ENCODE data around the gene CNPY1. TPM values are rescaled to one million over a fixed set of nuclear protein-coding genes. Genes with fewer than 3 reads are reported as not detected.

Gene CNPY1
- total and polyA plus RNA-seq, 12 donors: not detected

DNA sequence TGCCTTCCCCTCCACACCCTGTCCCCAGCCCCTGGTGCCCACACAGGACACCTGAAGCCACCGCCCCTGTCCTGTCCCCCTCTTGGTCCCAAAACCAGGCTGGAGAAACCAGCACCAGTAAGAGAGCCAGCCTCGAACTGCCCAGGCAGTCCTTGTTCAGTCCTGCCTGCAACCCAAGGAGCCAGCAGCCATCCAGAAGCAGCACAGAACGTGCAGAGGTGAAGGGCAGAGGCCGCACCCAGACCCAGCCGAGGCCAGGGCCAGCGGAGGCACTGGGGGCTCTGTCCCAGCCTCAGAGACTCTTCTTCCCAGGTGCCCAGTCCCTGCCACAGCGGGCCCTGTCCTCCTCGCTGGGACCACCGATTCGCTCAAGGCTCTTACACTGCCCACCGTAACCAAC, 23.3 kb upstream of the CNPY1 start:
- Histone ChIP-seq H3K27me3 (no peaks in the 10 kb centered on the region), H3K9me3 (replicated peaks in 1 of 3) (no peaks in the 10 kb centered on the region), H3K36me3 (replicated peaks in 1 of 2) (no peaks in the 10 kb centered on the region), H3K4me1 (replicated peaks in 1 of 2) (no peaks in the 10 kb centered on the region), H3K27ac (no peak overlapping the region), H3K4me3 (no peak overlapping the region)
- intact Hi-C loops (cut with DNase I): no loop called here
- no peak for DNase-seq
- TF ChIP-seq, protein P1, sequence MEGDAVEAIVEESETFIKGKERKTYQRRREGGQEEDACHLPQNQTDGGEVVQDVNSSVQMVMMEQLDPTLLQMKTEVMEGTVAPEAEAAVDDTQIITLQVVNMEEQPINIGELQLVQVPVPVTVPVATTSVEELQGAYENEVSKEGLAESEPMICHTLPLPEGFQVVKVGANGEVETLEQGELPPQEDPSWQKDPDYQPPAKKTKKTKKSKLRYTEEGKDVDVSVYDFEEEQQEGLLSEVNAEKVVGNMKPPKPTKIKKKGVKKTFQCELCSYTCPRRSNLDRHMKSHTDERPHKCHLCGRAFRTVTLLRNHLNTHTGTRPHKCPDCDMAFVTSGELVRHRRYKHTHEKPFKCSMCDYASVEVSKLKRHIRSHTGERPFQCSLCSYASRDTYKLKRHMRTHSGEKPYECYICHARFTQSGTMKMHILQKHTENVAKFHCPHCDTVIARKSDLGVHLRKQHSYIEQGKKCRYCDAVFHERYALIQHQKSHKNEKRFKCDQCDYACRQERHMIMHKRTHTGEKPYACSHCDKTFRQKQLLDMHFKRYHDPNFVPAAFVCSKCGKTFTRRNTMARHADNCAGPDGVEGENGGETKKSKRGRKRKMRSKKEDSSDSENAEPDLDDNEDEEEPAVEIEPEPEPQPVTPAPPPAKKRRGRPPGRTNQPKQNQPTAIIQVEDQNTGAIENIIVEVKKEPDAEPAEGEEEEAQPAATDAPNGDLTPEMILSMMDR (IDR thresholded peaks at IDR 0.05): no peak
- TF ChIP-seq POLR2A (IDR thresholded peaks at IDR 0.05): no peak
- WGBS, 4 donors: 76 to 85% (median 82%) methylated on average over 6 to 11 of the region's 11 CpGs

DNA sequence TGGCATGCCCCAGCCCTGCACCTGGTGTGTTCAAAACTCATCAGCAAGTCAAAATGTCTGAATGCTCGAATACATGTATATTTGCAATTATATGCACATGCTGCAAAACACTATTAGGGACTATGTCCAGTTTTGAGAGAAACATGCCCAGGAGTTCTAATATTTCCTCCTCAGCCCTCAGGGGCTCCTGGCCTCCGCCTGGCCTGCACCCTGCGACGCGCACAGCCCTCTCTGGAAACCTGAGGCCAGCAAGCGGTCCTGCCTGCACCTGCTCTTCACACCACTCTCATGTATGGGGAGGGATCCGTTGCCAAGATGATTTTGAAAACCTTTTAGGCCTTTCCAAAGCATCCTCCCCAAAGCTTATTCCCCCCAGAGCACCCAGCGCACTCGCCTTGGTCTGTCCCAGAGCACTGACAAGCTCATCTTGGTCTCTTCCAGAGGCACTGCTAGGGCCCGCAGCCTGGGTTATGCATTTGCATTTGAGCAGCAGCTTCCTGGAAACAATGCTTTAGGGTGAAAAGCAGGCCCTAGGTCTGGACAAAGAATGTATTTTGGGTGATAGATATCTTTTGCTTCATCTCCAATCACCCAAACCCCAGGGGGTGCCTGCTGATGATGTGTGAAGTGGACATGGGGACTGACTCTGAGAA, 22.6 kb upstream of the CNPY1 start:
- Histone ChIP-seq H3K27me3 (no peaks in the 10 kb centered on the region), H3K9me3 (replicated peaks in 1 of 3) (no peaks in the 10 kb centered on the region), H3K4me3 (no peak overlapping the region), H3K36me3 (replicated peaks in 1 of 2) (no peaks in the 10 kb centered on the region), H3K27ac (no peak overlapping the region), H3K4me1 (replicated peaks in 1 of 2) (no peaks in the 10 kb centered on the region)
- 83 to 92% (median 84%) methylated on average over 7 to 10 of the region's 10 CpGs for WGBS, 4 donors
- intact Hi-C loops (cut with DNase I): no loop called here
- no peak for TF ChIP-seq POLR2A (IDR thresholded peaks at IDR 0.05)
- DNase-seq: no peak

DNA sequence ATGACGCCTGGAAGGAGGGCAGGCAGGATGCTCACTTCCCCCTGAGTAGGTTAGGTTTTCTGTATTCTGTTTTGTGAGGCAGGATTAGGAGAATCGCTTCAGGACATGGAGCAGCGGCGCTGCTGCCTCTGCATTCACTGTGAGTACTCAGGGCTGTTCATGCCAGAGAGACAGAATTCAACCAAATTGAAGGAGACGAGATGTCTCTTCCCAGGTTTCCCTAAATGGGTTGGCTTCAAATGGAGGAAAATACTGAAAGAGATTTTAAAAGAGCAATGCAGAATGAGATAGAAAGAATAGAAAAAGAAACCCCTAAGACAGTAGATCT, 21.9 kb upstream of the CNPY1 start:
- TF ChIP-seq, protein P1 (IDR thresholded peaks at IDR 0.05): no peak
- no peak for TF ChIP-seq POLR2A (IDR thresholded peaks at IDR 0.05)
- Histone ChIP-seq H3K4me3 (no peak overlapping the region), H3K27me3 (no peaks in the 10 kb centered on the region), H3K4me1 (replicated peaks in 1 of 2) (no peaks in the 10 kb centered on the region), H3K36me3 (replicated peaks in 1 of 2) (no peaks in the 10 kb centered on the region), H3K9me3 (replicated peaks in 1 of 3) (no peaks in the 10 kb centered on the region), H3K27ac (no peak overlapping the region)
- 70 to 79% (median 73%) methylated on average over 5 of the region's 5 CpGs for WGBS, 4 donors
- intact Hi-C loops (cut with DNase I): no loop called here
- no peak for DNase-seq

DNA sequence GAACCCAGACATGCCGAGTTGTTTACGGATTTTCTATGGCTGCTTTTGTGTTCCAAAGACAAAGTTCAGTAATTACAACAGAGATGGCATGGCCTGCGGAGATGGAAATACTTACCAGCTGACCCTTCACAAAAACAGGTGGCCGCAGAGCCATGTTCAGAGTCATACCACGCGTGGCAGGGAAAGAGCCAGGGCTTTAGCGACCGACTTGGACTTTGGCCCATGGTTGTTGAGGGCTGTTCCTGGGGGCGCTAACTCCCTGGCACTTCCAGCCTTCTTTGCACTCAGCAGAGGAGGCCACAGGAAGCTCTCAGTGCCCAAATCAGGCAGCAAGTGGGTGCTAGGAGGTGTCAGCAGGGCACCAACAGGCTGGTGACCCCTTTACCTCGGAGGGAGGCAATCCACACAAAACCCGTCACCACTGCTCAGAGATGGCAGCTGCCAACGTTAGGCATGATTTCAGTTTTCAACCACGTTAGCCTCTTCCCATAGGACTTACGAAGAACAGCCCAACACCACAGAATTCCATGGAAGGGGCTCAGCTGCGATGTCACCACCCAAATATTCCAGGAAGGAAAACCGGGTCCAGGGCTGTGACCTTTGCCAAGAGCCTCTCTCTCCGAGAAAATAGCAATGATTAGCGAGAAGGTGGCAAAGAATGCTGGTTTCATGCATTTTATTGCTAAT, 21.4 kb upstream of the CNPY1 start:
- Histone ChIP-seq H3K4me3 (no peak overlapping the region), H3K36me3 (replicated peaks in 1 of 2) (no peaks in the 10 kb centered on the region), H3K9me3 (replicated peaks in 1 of 3) (no peaks in the 10 kb centered on the region), H3K27me3 (no peaks in the 10 kb centered on the region), H3K27ac (no peak overlapping the region), H3K4me1 (replicated peaks in 1 of 2) (no peaks in the 10 kb centered on the region)
- TF ChIP-seq POLR2A (IDR thresholded peaks at IDR 0.05): no peak
- TF ChIP-seq, protein P1 (IDR thresholded peaks at IDR 0.05): no peak
- intact Hi-C loops (cut with DNase I): no loop called here
- 77 to 83% (median 79%) methylated on average over 15 to 18 of the region's 18 CpGs for WGBS, 4 donors
- DNase-seq: no peak

Data from adrenal gland (tissue), 12 donors.